Sigmoid colon (tissue), 4 donors: Measurements from ENCODE around the gene SWSAP1.

Experiments used
- CTCF ChIP-seq, 4 experiments: fragments of 450-650 bp in 3 of 4; fragments of 200-600 bp in 1 of 4; IDR thresholded peaks; one replicate each; pipeline ENCODE4 v1.5.1; 2016 to 2019; ENCODE audit warnings: antibody characterized with exemption in 4 of 4, mild to moderate bottlenecking in 3 of 4, moderate library complexity in 2 of 4
- POLR2AphosphoS5 ChIP-seq, 4 donors: sonication (generic); formaldehyde crosslinking; IDR thresholded peaks; one replicate each; pipeline ENCODE4 v1.6.1; 2017; ENCODE audit warnings: antibody characterized with exemption in 4 of 4

GRCh38 chr19:11383706-11384048 lies 9.2 kb downstream of the SWSAP1 start:
- TF ChIP-seq CTCF (IDR thresholded peaks at IDR 0.05): no peak
- no peak for TF ChIP-seq POLR2AphosphoS5 (IDR thresholded peaks at IDR 0.05)
